Upper lobe of left lung (tissue), 6 donors: Measurements from ENCODE around the gene H6PD. TPM values are rescaled to one million over a fixed set of nuclear protein-coding genes. Genes with fewer than 3 reads are reported as not detected.

Experiments
- ATAC-seq, 2 donors: fragments of 200-7000 bp; cut with Tn5 transposase; one replicate each; pipeline ENCODE4 v1.9.1; 2022; ENCODE audit warnings: mild to moderate bottlenecking in 2 of 2, moderate library complexity in 2 of 2; ENCODE audit not compliant: low FRiP score in 2 of 2
- DNase-seq, 2 donors: peaks; one replicate each; pipeline ENCODE4 v3.0.0-alpha.2; 2019 to 2020
- H3K27ac ChIP-seq, 4 donors: fragments of 200-600 bp; sonication (generic); one replicate each; pipeline ENCODE4 v1.5.1; 2016 to 2019
- H3K27me3 ChIP-seq, 4 donors: fragments of 200-600 bp; sonication (generic); one replicate each; pipeline ENCODE4 v1.5.1; 2017 to 2019
- H3K36me3 ChIP-seq, 4 donors: fragments of 200-600 bp; sonication (generic); one replicate each; pipeline ENCODE4 v1.5.1; 2016 to 2019
- H3K4me1 ChIP-seq, 4 donors: fragments of 200-600 bp; sonication (generic); one replicate each; pipeline ENCODE4 v1.5.1; 2018 to 2019
- H3K4me3 ChIP-seq, 4 donors: fragments of 200-600 bp; sonication (generic); one replicate each; pipeline ENCODE4 v1.5.1; 2017 to 2019; ENCODE audit warnings: mild to moderate bottlenecking in 2 of 4, moderate library complexity in 1 of 4
- H3K9me3 ChIP-seq, 4 donors: fragments of 200-600 bp; sonication (generic); one replicate each; pipeline ENCODE4 v1.5.1; 2018 to 2019
- CTCF ChIP-seq, 6 experiments: fragments of 450-650 bp in 4 of 6; fragments of 200-600 bp in 2 of 6; sonication (generic) in 2 of 6; IDR thresholded peaks; one replicate each; pipeline ENCODE4 v1.5.1; 2016 to 2019; ENCODE audit warnings: antibody characterized with exemption in 6 of 6
- EP300 ChIP-seq, 4 donors: sonication (generic); formaldehyde crosslinking; IDR thresholded peaks; one replicate each; pipeline ENCODE4 v1.5.1; 2017; ENCODE audit warnings: antibody characterized with exemption in 4 of 4, control low read depth in 2 of 4
- POLR2A ChIP-seq, 4 donors: fragments of 450-650 bp; IDR thresholded peaks; one replicate each; pipeline ENCODE4 v1.5.1; 2016 to 2017; ENCODE audit warnings: antibody characterized with exemption in 4 of 4, mild to moderate bottlenecking in 2 of 4
- POLR2AphosphoS5 ChIP-seq, 2 donors: sonication (generic); formaldehyde crosslinking; IDR thresholded peaks; one replicate each; pipeline ENCODE4 v1.5.1; 2017; ENCODE audit warnings: antibody characterized with exemption in 2 of 2
- WGBS, 2 donors: methylation state at CpG; one replicate each; pipeline ENCODE4 v1.1.5; 2017 to 2018; 5-methylcytosine and 5-hydroxymethylcytosine counted together
- total RNA-seq, 6 donors: library from RNA; depleted of rRNA in 4 of 6; stranded (reverse); fragments of >200 nt in 4 of 6; gene quantifications; one replicate each; pipeline versions ENCODE4 v1.1.0 to v1.2.1, GENCODE V29; 2016 to 2021
- donor health status: DM: no; HTN: no; CAD: no; lungs with moderate emphysema.
- donor health status: DM: no; HTN: yes; CAD: no; lungs with severe emphysema.

H6PD gene
- total RNA-seq = 10 to 100 TPM; 36.7 to 57.0 (median 44.5) TPM

DNA sequence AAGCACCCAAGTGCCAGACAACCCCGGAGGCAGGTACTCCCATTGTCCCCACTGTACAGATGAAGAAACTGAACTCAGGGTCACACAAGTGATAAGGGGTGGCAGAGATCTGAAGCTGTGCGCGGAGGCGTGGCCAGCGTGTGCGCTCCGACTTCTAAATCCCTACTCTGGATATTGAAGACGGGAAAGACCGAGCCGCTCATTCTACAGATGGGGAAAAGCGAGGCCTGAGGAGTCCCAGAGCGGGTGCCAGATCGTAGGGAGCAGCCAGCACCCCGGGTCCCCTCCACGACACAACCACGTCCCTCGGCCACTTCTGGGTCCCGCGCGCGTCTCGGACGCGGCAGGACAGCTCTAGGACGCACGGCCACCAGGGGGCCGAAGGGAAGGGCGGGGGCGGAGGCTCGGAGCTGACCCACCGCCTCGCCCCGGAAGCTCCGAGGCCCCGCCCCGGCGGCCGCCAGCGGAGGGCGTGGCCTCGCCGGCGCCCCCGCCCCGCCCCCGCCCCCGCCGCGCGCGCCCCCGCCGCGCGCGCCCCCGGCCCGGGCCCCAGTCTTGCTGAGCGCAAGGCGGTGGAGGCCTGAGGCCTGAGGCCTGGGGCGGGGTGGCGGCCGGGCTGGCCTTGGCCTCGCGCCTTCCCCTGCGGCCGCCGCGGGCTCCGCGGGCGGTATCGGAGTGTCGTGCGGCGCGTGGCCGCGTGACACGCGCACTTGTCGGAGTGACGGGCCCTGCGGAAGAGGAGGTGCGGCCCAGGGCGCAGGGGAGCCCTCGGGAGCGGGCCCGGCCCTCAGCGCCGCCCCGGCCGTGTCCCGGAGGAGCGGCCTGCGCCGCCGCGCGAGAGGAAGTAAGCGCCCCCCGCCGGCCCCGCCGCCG, at the start of gene H6PD:
TSS of gene H6PD (plus strand) at position 552 of the 873 bp plus-strand sequence. CDS start 10,161 bp downstream, outside the sequence.
- Histone ChIP-seq H3K4me1 (peaks cover 44 to 56% (median 51%) of the 10 kb centered on the region in 4 donors), H3K9me3 (no peaks in the 10 kb centered on the region), H3K27ac (peak within 1 kb of the TSS; percentile 93 to 98 (median 96)), H3K27me3 (no peaks in the 10 kb centered on the region), H3K36me3 (no peaks in the 10 kb centered on the region), H3K4me3 (peak within 1 kb of the TSS; percentile 52 to 62 (median 58))
- peak; percentile 93 to 94 for ATAC-seq
- WGBS, 2 donors = 0 to 8% methylated on average over 12 to 39 of the region's 106 CpGs
- TF ChIP-seq EP300 (IDR thresholded peaks at IDR 0.05) (peak in 2 of 4 donors; percentile 9 to 17), CTCF (IDR thresholded peaks at IDR 0.05) (peak; percentile 65 to 97 (median 94)), POLR2AphosphoS5 (IDR thresholded peaks at IDR 0.05) (peak; percentile 84 to 92), POLR2A (IDR thresholded peaks at IDR 0.05) (peak in 3 of 4 donors; percentile 52 to 94 (median 93))
- DNase-seq = peak; percentile 88 to 97

DNA sequence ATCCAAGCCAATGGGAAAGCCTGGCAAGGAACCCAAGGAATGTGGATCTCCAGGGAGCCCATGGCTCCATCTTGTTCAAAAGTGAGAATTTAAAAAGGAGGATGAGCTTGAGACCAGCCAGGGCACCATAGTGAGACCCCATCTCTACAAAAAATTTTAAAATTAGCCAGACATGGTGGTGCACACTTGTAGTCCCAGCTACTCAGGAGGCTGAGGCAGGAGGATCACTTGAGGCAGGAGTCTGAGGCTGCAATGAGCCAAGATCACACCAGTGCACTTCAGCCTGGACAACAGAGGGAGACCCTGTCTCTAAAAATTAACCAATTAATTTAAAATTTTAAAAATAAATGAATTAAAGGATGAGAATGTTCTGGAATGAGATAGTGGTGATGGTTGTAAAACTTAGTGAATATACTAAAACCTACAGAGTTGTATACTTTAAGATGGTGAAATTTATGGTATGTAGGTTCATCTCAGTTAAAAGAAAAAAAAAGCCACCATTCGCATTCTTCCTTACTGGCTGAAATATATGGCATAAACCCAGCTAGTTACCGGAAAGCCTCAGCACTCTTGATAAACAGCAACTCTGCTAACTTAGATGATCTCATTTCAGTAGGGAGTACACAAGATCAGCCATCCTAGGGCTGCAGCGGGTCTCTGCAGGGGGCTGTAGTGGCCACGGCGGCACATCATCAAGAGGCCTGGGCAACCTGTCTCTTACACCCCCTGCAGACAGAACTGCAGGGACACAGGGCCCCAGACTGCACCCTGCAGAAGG, 48.3 kb upstream of the H6PD start:
- Histone ChIP-seq H3K27me3 (peaks cover 0 to 6% (median 0%) of the 10 kb centered on the region in 4 donors), H3K36me3 (no peaks in the 10 kb centered on the region), H3K4me1 (peaks cover 11 to 26% (median 16%) of the 10 kb centered on the region in 4 donors), H3K4me3 (no peak overlapping the region), H3K27ac (no peak overlapping the region), H3K9me3 (no peaks in the 10 kb centered on the region)
- no peak for ATAC-seq
- TF ChIP-seq POLR2A (IDR thresholded peaks at IDR 0.05) (no peak), CTCF (IDR thresholded peaks at IDR 0.05) (no peak)
- DNase-seq = no peak
- 63 to 84% methylated on average over 3 to 5 of the region's 5 CpGs for WGBS, 2 donors

GRCh38 chr1:9187004-9187403, 47.6 kb upstream of the H6PD start:
- no peak overlapping the region for H3K27ac ChIP-seq
- peaks cover 0 to 6% (median 0%) of the 10 kb centered on the region in 4 donors for H3K27me3 ChIP-seq
- no peaks in the 10 kb centered on the region for H3K9me3 ChIP-seq
- DNase-seq = no peak
- no peaks in the 10 kb centered on the region for H3K36me3 ChIP-seq
- no peak for ATAC-seq
- WGBS, 2 donors = 45 to 48% methylated on average over 2 of the region's 2 CpGs
- peaks cover 7 to 19% (median 13%) of the 10 kb centered on the region in 4 donors for H3K4me1 ChIP-seq
- no peak overlapping the region for H3K4me3 ChIP-seq
- TF ChIP-seq POLR2A (IDR thresholded peaks at IDR 0.05) = no peak
- TF ChIP-seq EP300 (IDR thresholded peaks at IDR 0.05) = no peak
- no peak for TF ChIP-seq CTCF (IDR thresholded peaks at IDR 0.05)
- no peak for TF ChIP-seq POLR2AphosphoS5 (IDR thresholded peaks at IDR 0.05)

DNA sequence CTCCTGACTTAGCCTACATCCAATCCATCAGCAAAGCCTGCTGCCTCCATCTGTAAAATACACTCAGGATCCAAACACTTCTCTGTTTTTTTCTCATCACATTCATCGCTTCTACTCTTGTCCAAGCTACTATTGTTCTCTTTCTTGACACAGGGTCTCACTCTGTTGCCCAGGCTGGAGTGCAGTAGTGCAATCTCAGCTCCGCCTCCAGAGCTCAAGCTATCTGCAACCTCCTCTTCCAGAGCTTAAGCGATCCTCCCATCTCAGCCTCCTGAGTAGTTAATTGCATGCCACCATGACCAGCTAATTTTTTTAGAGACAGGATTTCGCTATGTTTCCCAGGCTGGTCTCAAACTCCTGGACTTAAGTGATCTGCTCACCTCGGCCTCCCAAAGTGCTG, 44.3 kb upstream of the H6PD start:
- TF ChIP-seq EP300 (IDR thresholded peaks at IDR 0.05) (no peak), POLR2A (IDR thresholded peaks at IDR 0.05) (no peak), CTCF (IDR thresholded peaks at IDR 0.05) (no peak), POLR2AphosphoS5 (IDR thresholded peaks at IDR 0.05) (no peak)
- ATAC-seq = no peak
- Histone ChIP-seq H3K4me1 (peaks cover 0 to 14% (median 2%) of the 10 kb centered on the region in 4 donors), H3K27me3 (no peaks in the 10 kb centered on the region), H3K4me3 (no peak overlapping the region), H3K36me3 (no peaks in the 10 kb centered on the region), H3K27ac (no peak overlapping the region), H3K9me3 (no peaks in the 10 kb centered on the region)
- no peak for DNase-seq
- WGBS, 2 donors = 94 to 95% methylated on average over 5 of the region's 5 CpGs
